ENCODE results near the gene TRAF3.
"Not testable (repeated sequence)": the region's sequence is repeated elsewhere in the genome, so short reads cannot be mapped to it uniquely, and the experiment has no call there.

The TRAF3 gene

DNA sequence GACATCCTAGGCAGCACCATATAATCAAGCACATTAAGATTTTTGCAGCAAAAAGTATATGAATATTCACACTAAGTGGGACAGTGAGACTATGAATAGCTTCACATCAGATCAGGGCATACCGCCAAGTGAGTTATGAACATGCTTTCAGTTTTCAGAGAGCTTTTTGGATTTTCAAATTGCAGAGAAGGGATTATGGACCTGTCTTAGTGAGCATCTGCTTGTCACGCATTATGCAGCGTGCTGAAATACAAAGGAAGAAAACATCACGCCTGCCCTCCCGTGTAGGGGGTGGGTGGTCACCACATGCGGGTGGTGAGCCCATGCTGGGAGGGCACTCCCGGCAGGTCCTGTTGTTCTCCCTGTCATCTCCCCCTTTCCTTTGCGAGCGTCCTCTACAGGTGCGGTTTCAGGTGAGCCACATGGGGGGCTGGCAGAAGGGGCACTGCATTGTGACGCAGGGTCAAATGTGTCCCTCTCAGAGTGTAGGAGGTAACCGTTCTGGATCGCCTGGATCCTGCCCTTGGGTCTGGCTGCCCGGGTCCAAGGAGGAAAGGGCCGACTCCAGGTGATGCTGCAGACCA is 42.6 kb downstream of the TRAF3 start:
- Histone ChIP-seq H3K9me3 (ENCODE audit: control insufficient read depth in 1 of 2, low read length in 2 of 2) (no peaks in the 10 kb centered on the region), H3K9ac (ENCODE audit: low read depth in 1 of 2, low read length in 2 of 2) (peak overlapping the region; percentile 44 to 58), H3K4me1 (ENCODE audit: control insufficient read depth in 1 of 2, insufficient read depth in 2 of 2, low read length in 2 of 2) (peaks cover 25 to 27% of the 10 kb centered on the region in 2 donors), H3K27ac (ENCODE audit: low read depth, low read length) (no peak overlapping the region), H3K4me3 (ENCODE audit: low read depth in 1 of 2, low read length in 2 of 2) (peak overlapping the region in 1 of 2 donors; percentile 54), H3K27me3 (ENCODE audit: control insufficient read depth in 1 of 2, insufficient read depth in 2 of 2, low read length in 2 of 2) (no peaks in the 10 kb centered on the region), H3K36me3 (ENCODE audit: control insufficient read depth in 1 of 2, insufficient read depth in 2 of 2, low read length in 2 of 2) (no peaks in the 10 kb centered on the region)

DNA sequence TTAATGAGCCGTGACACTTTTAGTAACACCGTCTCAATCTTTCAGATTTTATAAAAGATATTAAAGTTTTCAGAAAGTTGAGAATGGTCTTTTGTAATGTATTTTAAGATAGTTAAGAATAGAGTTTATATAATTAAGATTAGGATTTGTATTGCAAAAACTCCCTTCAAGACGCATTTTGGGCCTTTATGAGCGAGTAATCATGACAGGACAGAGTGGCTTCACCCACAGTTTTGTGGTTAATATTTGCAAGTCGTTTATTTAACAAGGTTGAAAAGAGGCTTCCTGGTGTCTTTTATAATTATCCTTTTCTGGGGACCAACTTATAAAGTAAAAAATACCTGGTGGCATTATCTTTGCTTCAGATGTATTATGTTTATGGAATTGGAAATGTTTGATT is 44.0 kb downstream of the TRAF3 start:
- peaks cover 25 to 27% of the 10 kb centered on the region in 2 donors for H3K4me1 ChIP-seq (ENCODE audit: control insufficient read depth in 1 of 2, insufficient read depth in 2 of 2, low read length in 2 of 2)
- H3K4me3 ChIP-seq (ENCODE audit: low read depth in 1 of 2, low read length in 2 of 2): no peak overlapping the region
- H3K9me3 ChIP-seq (ENCODE audit: control insufficient read depth in 1 of 2, low read length in 2 of 2): no peaks in the 10 kb centered on the region
- H3K9ac ChIP-seq (ENCODE audit: low read depth in 1 of 2, low read length in 2 of 2): no peak overlapping the region
- H3K36me3 ChIP-seq (ENCODE audit: control insufficient read depth in 1 of 2, insufficient read depth in 2 of 2, low read length in 2 of 2): peaks cover 0 to under 1% of the 10 kb centered on the region in 2 donors
- H3K27ac ChIP-seq (ENCODE audit: low read depth, low read length): no peak overlapping the region
- H3K27me3 ChIP-seq (ENCODE audit: control insufficient read depth in 1 of 2, insufficient read depth in 2 of 2, low read length in 2 of 2): no peaks in the 10 kb centered on the region

DNA sequence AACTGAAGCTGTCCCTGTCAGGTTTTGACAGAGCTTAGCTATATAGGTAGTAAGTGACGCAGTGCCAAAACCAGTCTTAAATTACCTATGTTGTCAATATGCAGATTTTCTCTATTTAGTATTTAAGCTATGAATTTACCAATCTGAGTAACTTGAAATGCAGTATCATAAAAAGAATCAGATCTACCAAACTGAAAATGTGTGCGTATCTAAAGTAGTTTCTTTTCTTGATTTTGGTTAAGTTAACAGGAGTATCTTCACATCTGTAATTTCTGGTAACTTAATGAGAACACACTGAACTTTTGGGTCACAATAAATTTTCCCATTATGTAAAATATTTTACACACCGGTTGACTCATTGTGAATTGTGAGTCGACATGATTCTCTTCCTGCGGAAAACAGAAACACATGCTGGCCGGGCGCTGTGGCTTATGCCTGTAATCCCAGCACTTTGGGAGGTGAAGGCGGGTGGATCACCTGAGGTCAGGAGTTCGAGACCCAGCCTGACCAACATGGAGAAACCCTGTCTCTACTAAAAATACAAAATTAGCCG is 45.1 kb downstream of the TRAF3 start:
- Histone ChIP-seq H3K4me1 (ENCODE audit: control insufficient read depth in 1 of 2, insufficient read depth in 2 of 2, low read length in 2 of 2) (peaks cover 23 to 24% of the 10 kb centered on the region in 2 donors), H3K4me3 (ENCODE audit: low read depth in 1 of 2, low read length in 2 of 2) (no peak overlapping the region), H3K9ac (ENCODE audit: low read depth in 1 of 2, low read length in 2 of 2) (no peak overlapping the region), H3K9me3 (ENCODE audit: control insufficient read depth in 1 of 2, low read length in 2 of 2) (no peaks in the 10 kb centered on the region), H3K36me3 (ENCODE audit: control insufficient read depth in 1 of 2, insufficient read depth in 2 of 2, low read length in 2 of 2) (peaks cover 0 to 8% of the 10 kb centered on the region in 2 donors), H3K27ac (ENCODE audit: low read depth, low read length) (no peak overlapping the region), H3K27me3 (ENCODE audit: control insufficient read depth in 1 of 2, insufficient read depth in 2 of 2, low read length in 2 of 2) (no peaks in the 10 kb centered on the region)

DNA sequence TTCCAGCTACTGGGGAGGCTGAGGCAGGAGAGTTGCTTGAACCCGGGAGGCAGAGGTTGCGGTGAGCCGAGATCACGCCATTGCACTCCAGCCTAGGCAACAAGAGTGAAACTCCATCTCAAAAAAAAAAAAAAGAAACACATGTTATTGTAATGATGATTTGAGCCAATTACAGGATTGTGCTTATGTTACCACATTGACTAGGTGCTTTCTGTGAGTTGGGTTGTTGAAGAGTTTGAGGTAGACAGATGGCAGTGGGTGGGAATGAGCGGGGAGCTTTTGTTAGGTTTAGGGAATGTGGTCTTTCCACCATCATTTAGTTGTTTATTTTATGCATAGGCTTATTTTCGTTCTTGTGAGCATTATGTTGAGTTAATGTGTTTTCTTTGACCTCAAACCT is 45.6 kb downstream of the TRAF3 start:
- H3K4me3 ChIP-seq (ENCODE audit: low read depth in 1 of 2, low read length in 2 of 2); H3K27ac ChIP-seq (ENCODE audit: low read depth, low read length); H3K9me3 ChIP-seq (ENCODE audit: control insufficient read depth in 1 of 2, low read length in 2 of 2); H3K36me3 ChIP-seq (ENCODE audit: control insufficient read depth in 1 of 2, insufficient read depth in 2 of 2, low read length in 2 of 2); H3K27me3 ChIP-seq (ENCODE audit: control insufficient read depth in 1 of 2, insufficient read depth in 2 of 2, low read length in 2 of 2); H3K9ac ChIP-seq (ENCODE audit: low read depth in 1 of 2, low read length in 2 of 2): not testable (repeated sequence)
- peaks cover 20 to 24% of the 10 kb centered on the region in 2 donors for H3K4me1 ChIP-seq (ENCODE audit: control insufficient read depth in 1 of 2, insufficient read depth in 2 of 2, low read length in 2 of 2)

DNA sequence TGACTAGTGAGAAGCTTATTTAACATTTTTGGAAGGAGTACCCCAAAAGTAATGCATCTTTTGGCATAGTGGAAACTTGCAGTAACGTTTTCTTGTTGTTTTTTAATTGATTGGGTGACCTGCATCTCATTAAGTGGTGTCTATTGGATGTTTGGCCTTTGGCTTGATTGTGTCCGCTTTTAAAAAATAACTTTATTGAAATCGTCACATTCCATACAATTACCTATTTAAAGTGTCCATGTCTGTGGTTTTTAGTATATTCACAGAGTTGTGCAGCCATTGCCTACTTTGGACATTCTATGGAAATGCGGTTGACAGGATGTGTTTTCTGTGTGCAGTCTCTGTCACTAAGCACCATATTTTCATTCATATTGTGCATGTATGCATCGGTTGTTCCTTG is 46.3 kb downstream of the TRAF3 start:
- no peaks in the 10 kb centered on the region for H3K9me3 ChIP-seq (ENCODE audit: control insufficient read depth in 1 of 2, low read length in 2 of 2)
- H3K9ac ChIP-seq (ENCODE audit: low read depth in 1 of 2, low read length in 2 of 2): no peak overlapping the region

DNA sequence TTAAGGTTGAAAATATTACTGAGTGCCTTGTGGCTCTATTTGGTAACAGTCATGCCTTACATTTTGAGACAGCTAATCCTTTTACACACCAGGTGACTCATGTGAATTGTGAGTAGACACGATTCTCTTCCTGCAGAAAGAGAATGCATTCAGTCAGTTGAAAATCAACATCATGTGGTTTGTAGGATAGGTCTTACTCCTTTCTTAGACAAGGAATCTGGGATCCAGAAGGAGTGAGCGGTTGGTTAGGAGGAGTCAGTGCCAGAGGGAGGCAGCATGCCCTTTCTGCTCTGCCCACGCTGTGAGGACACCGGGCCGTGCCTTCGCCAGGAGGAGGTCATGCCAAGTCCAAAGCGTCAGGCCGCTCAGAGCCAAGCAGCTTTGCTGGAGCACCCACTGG is 47.6 kb downstream of the TRAF3 start:
- Histone ChIP-seq H3K4me1 (ENCODE audit: control insufficient read depth in 1 of 2, insufficient read depth in 2 of 2, low read length in 2 of 2) (peaks cover 22 to 24% of the 10 kb centered on the region in 2 donors), H3K9me3 (ENCODE audit: control insufficient read depth in 1 of 2, low read length in 2 of 2) (no peaks in the 10 kb centered on the region), H3K27ac (ENCODE audit: low read depth, low read length) (no peak overlapping the region), H3K9ac (ENCODE audit: low read depth in 1 of 2, low read length in 2 of 2) (no peak overlapping the region), H3K36me3 (ENCODE audit: control insufficient read depth in 1 of 2, insufficient read depth in 2 of 2, low read length in 2 of 2) (peaks cover 0 to 8% of the 10 kb centered on the region in 2 donors), H3K4me3 (ENCODE audit: low read depth in 1 of 2, low read length in 2 of 2) (no peak overlapping the region), H3K27me3 (ENCODE audit: control insufficient read depth in 1 of 2, insufficient read depth in 2 of 2, low read length in 2 of 2) (no peaks in the 10 kb centered on the region)

More for the DNA sequence above, 46.3 kb downstream of the TRAF3 start:
- no peak overlapping the region for H3K4me3 ChIP-seq (ENCODE audit: low read depth in 1 of 2, low read length in 2 of 2)
- H3K27me3 ChIP-seq (ENCODE audit: control insufficient read depth in 1 of 2, insufficient read depth in 2 of 2, low read length in 2 of 2): no peaks in the 10 kb centered on the region
- peaks cover 0 to 8% of the 10 kb centered on the region in 2 donors for H3K36me3 ChIP-seq (ENCODE audit: control insufficient read depth in 1 of 2, insufficient read depth in 2 of 2, low read length in 2 of 2)
- peaks cover 20 to 24% of the 10 kb centered on the region in 2 donors for H3K4me1 ChIP-seq (ENCODE audit: control insufficient read depth in 1 of 2, insufficient read depth in 2 of 2, low read length in 2 of 2)
- no peak overlapping the region for H3K27ac ChIP-seq (ENCODE audit: low read depth, low read length)

DNA sequence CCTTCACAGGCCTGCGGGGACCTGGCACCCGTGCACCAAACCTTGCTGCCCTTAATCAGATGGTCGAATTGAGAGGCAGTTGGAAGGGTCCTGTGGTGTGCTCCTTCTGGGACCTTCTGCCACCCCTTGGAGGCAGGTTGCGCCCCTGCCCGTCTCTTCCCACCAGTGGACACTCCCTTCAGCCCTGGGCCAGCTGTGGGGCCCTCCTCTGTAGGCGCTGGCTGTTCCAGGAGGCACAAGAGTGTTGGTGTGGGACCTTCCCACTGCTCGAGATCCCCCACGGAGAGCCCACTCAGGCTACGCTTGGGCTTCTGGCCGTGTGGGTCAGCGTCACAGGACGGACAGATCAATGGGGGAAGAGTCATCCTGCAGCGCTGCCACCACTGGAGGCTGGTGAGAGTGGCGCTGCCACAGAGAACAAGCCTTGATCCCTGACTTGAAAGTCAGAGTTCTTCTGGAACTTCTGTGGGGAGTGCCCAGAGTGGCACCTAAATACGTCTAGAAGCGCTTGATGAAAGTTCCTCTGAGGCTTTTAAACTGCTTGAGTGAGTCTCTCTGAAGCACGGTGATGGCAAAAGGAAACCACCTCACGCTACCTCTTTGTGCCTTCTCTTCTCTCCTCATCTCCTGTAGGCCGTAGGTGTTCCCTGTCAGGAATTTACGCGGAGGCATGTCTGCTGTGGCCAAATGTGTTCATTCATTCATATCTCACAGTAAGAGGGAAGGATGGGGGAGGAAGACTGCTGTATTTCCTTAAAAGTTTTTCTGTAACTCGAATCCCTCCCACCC is 48.3 kb downstream of the TRAF3 start:
- Histone ChIP-seq H3K36me3 (ENCODE audit: control insufficient read depth in 1 of 2, insufficient read depth in 2 of 2, low read length in 2 of 2) (peaks cover 0 to 8% of the 10 kb centered on the region in 2 donors), H3K4me1 (ENCODE audit: control insufficient read depth in 1 of 2, insufficient read depth in 2 of 2, low read length in 2 of 2) (peaks cover 21 to 24% of the 10 kb centered on the region in 2 donors), H3K9me3 (ENCODE audit: control insufficient read depth in 1 of 2, low read length in 2 of 2) (no peaks in the 10 kb centered on the region), H3K9ac (ENCODE audit: low read depth in 1 of 2, low read length in 2 of 2) (no peak overlapping the region), H3K27me3 (ENCODE audit: control insufficient read depth in 1 of 2, insufficient read depth in 2 of 2, low read length in 2 of 2) (no peaks in the 10 kb centered on the region), H3K4me3 (ENCODE audit: low read depth in 1 of 2, low read length in 2 of 2) (no peak overlapping the region), H3K27ac (ENCODE audit: low read depth, low read length) (no peak overlapping the region)

DNA sequence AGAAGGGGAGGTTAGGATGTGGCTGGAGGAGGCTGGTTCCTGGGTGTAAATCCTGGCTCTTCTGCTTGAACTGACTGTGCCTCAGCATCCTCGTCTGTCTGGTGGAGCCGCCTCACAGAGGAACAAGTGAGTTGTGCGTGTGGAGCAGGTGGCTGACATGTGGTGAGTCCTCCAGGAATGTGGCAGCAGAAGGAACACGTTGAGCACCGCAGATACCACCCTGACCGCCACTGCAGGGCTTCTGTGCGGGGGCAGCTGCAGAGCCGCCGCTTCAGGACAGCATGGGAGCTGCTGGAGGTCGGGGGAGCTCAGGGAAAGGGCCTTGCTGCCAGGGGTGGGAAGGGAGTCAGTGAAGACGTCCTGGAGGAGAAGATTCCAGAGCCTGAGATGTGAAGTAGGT is 48.9 kb downstream of the TRAF3 start:
- no peak overlapping the region for H3K9ac ChIP-seq (ENCODE audit: low read depth in 1 of 2, low read length in 2 of 2)
- H3K36me3 ChIP-seq (ENCODE audit: control insufficient read depth in 1 of 2, insufficient read depth in 2 of 2, low read length in 2 of 2): peaks cover 2 to 11% of the 10 kb centered on the region in 2 donors
- peaks cover 21 to 27% of the 10 kb centered on the region in 2 donors for H3K4me1 ChIP-seq (ENCODE audit: control insufficient read depth in 1 of 2, insufficient read depth in 2 of 2, low read length in 2 of 2)
- no peaks in the 10 kb centered on the region for H3K27me3 ChIP-seq (ENCODE audit: control insufficient read depth in 1 of 2, insufficient read depth in 2 of 2, low read length in 2 of 2)
- no peak overlapping the region for H3K4me3 ChIP-seq (ENCODE audit: low read depth in 1 of 2, low read length in 2 of 2)
- no peaks in the 10 kb centered on the region for H3K9me3 ChIP-seq (ENCODE audit: control insufficient read depth in 1 of 2, low read length in 2 of 2)
- no peak overlapping the region for H3K27ac ChIP-seq (ENCODE audit: low read depth, low read length)

DNA sequence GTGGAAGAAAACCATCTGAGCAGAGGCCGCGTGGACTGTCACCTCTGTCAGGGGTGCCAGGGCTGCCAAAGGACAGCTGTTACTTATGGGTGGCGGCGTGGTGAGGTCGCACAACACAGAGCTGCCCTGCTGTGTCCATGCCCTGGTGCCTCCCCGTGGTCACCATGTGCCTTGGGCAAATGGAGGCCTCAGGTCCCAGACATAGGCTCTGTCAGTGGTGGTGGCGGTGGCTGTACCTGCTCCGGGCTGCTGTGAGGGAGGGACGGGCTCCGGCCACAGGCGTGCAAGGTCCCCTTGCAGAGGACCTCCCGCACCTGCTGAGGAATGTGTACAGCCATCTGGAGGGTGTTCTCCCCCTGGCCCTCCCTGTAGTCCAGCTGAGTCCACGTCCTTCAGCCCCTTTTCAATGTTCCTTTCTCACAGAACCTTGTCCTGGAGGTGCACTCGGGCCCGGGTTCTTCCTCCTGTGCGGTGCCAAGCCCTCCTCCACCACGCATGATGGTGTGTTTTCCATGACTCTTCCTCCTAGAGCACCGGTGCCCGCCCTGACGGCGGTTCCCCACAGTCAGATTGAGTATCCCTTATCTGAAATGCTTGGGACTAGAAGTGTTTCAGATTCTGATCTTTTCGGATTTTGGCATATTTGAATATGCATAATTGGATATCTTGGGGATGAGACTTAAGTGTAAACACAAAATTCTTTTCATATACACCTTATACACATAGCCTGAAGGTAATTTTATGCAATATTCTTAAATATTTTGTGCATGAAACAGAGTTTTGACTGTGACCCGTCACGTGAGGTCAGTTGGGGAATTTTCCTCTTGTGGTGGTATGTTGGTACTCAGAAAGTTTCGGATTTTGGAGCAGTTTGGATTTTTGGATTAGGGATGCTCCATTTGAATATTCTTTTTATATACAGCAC is 49.8 kb downstream of the TRAF3 start:
- no peak overlapping the region for H3K4me3 ChIP-seq (ENCODE audit: low read depth in 1 of 2, low read length in 2 of 2)
- H3K9me3 ChIP-seq (ENCODE audit: control insufficient read depth in 1 of 2, low read length in 2 of 2): no peaks in the 10 kb centered on the region
- peaks cover 21 to 27% of the 10 kb centered on the region in 2 donors for H3K4me1 ChIP-seq (ENCODE audit: control insufficient read depth in 1 of 2, insufficient read depth in 2 of 2, low read length in 2 of 2)
- no peaks in the 10 kb centered on the region for H3K27me3 ChIP-seq (ENCODE audit: control insufficient read depth in 1 of 2, insufficient read depth in 2 of 2, low read length in 2 of 2)
- no peak overlapping the region for H3K9ac ChIP-seq (ENCODE audit: low read depth in 1 of 2, low read length in 2 of 2)
- peaks cover 3 to 17% of the 10 kb centered on the region in 2 donors for H3K36me3 ChIP-seq (ENCODE audit: control insufficient read depth in 1 of 2, insufficient read depth in 2 of 2, low read length in 2 of 2)
- H3K27ac ChIP-seq (ENCODE audit: low read depth, low read length): no peak overlapping the region

All from duodenal mucosa (tissue), 2 donors.